Body of pancreas (tissue), 4 donors: ENCODE results near the gene GIT1. TPM values are rescaled to one million over a fixed set of nuclear protein-coding genes. Genes with fewer than 3 reads are reported as not detected.

Experiments used
- ATAC-seq: fragments of 150-250 bp; one replicate; pipeline ENCODE4 v1.9.1; 2016
- DNase-seq, 4 donors: peaks; one replicate each; pipeline ENCODE4 v3.0.0-alpha.2; 2019
- H3K27ac ChIP-seq, 4 donors: fragments of 200-600 bp; sonication (generic); 1 replicate in 3 of 4; 2 replicates in 1 of 4; pipeline versions ENCODE4 v1.5.1 to v1.6.1; 2016 to 2019; ENCODE audit warnings: mild to moderate bottlenecking in 1 of 4, mixed read lengths in 1 of 4, moderate library complexity in 1 of 4
- H3K27me3 ChIP-seq, 2 donors: fragments of 200-600 bp; sonication (generic); one replicate each; pipeline ENCODE4 v1.6.0; 2016; ENCODE audit warnings: mild to moderate bottlenecking in 1 of 2
- H3K36me3 ChIP-seq, 2 donors: fragments of 200-600 bp; sonication (generic); replicated peaks in 1 of 2; 2 replicates each; pipeline ENCODE4 v1.5.1; 2016; ENCODE audit warnings: low read depth in 2 of 2; ENCODE audit not compliant: insufficient read depth in 1 of 2
- H3K4me1 ChIP-seq: fragments of 200-600 bp; sonication (generic); one replicate; pipeline ENCODE4 v1.6.0; 2016
- H3K4me3 ChIP-seq, 2 donors: fragments of 200-600 bp; sonication (generic); 1 replicate in 1 of 2; 2 replicates in 1 of 2; pipeline ENCODE4 v1.5.1; 2016 to 2019
- H3K9me3 ChIP-seq, 3 donors: fragments of 200-600 bp; sonication (generic); 1 replicate in 2 of 3; 2 replicates in 1 of 3; pipeline ENCODE4 v1.5.1; 2016
- CTCF ChIP-seq, 7 experiments: fragments of 450-650 bp in 4 of 7; fragments of 200-600 bp in 3 of 7; sonication (generic) in 3 of 7; IDR thresholded peaks; one replicate each; pipeline ENCODE4 v1.5.1; 2016 to 2019; ENCODE audit warnings: antibody characterized with exemption in 7 of 7
- POLR2A ChIP-seq, 3 donors: fragments of 450-650 bp; IDR thresholded peaks; one replicate each; pipeline ENCODE4 v1.6.1; 2016; ENCODE audit warnings: antibody characterized with exemption in 3 of 3, mild to moderate bottlenecking in 2 of 3
- WGBS, 2 donors: methylation state at CpG; one replicate each; pipeline ENCODE4 v1.1.5; 2017; 5-methylcytosine and 5-hydroxymethylcytosine counted together
- intact Hi-C: fragments of 100-400 bp; cut with DNase I; formaldehyde crosslinking; loops from one replicate; pipeline ENCODE4 v1.15.1; 2023
- total RNA-seq, 2 donors: library from RNA; depleted of rRNA; stranded (reverse); fragments of >200 nt; gene quantifications; one replicate each; pipeline ENCODE4 v1.1.0, GENCODE V29; 2016

GIT1 gene
- total RNA-seq, 2 donors from 2014 or later, result 26.7 to 34.3 TPM

DNA sequence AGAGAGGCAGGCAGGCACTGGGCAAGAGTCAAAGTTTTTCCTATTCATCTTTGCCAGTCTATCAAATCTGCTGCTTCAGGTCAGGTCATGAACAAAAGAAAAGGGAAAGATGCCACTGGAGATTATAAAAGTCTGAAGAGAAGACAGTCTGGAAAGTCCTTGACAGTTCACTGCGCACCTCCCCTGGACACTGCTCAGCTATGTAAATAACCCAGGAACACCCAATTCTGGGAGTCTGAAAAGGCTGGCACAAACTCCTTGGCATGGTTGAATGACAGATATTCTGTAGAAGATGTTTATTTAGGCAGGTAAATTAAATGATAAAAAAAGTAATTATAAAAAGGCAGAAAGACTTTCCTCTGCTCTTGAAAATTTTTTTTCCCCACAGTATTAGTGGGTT is 38.5 kb upstream of the GIT1 start:
- Histone ChIP-seq H3K4me3 (no peak overlapping the region), H3K4me1 (peaks cover 2% of the 10 kb centered on the region), H3K9me3 (no peaks in the 10 kb centered on the region), H3K27ac (no peak overlapping the region), H3K36me3 (peaks cover 0 to 12% of the 10 kb centered on the region in 2 donors), H3K27me3 (peaks cover 0 to 3% of the 10 kb centered on the region in 2 donors)
- TF ChIP-seq CTCF (IDR thresholded peaks at IDR 0.05), result no peak
- no peak for TF ChIP-seq POLR2A (IDR thresholded peaks at IDR 0.05)
- no peak for ATAC-seq
- intact Hi-C loops, result no loop called here
- WGBS, 2 donors, result 54 to 58% methylated on average over 1 of the region's 1 CpG
- no peak for DNase-seq

DNA sequence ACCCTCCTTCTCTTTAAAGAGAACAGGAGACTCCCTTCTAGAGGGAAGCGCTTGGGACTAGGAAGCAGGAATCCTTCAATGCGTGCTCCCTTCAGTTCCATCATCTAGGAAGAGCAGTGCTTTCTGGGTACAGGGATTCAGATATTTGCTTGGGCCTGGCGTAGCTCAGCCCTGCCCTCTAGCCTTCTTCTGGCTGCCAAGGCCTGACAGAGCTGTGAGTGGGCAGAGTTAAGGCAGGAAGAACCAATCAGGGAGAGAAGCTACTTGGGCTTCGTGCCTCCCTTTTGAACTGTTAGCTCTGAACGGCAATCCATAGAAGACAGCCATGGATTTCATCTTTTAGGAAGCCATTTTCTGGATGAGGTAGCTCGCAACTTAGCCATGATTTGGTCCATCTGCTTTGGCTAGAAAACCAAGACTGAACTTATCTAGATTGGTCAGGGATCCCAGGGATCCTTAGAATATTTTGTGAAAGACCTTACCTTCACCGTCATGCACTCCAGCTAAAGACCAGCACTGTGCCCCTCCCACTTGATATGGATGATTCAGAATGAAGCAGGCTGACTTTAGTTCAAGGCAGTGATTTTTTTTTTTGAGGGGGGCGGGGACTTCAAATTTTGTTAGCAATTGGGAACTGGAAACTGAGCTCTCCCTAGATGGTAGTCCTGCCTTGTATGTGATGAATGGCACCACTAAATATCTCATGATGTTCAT is 35.7 kb upstream of the GIT1 start:
- intact Hi-C loops, result no loop called here
- H3K9me3 ChIP-seq, result no peaks in the 10 kb centered on the region
- peaks cover 12% of the 10 kb centered on the region for H3K4me1 ChIP-seq
- 92 to 93% methylated on average over 8 of the region's 8 CpGs for WGBS, 2 donors
- peaks cover 0 to 11% of the 10 kb centered on the region in 2 donors for H3K27me3 ChIP-seq
- no peak overlapping the region for H3K4me3 ChIP-seq
- TF ChIP-seq POLR2A (IDR thresholded peaks at IDR 0.05) (no peak), CTCF (IDR thresholded peaks at IDR 0.05) (no peak)
- H3K36me3 ChIP-seq, result no peaks in the 10 kb centered on the region
- DNase-seq, result no peak
- no peak overlapping the region for H3K27ac ChIP-seq
- no peak for ATAC-seq

DNA sequence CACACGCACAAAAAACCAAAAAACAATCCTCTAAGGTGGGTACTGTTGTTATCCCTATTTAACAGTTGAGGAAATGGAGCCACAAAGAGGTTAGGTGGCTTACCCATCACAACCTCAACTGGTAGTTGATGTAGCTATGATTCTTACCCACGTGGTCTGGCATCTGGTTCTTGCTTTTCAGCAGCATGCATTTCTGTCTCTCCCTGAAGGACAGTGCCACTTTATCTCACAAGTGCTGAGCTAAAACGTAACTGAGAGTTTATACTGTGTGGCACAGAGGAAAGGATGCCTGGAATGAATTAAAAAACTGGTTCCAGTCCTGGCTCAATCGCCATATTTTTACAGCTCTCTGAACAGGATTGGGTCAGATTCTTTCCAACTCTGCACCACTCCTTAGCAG is 35.1 kb upstream of the GIT1 start:
- Histone ChIP-seq H3K4me3 (no peak overlapping the region), H3K27ac (no peak overlapping the region), H3K36me3 (no peaks in the 10 kb centered on the region), H3K4me1 (peaks cover 12% of the 10 kb centered on the region), H3K27me3 (peaks cover 0 to 11% of the 10 kb centered on the region in 2 donors), H3K9me3 (no peaks in the 10 kb centered on the region)
- intact Hi-C loops, result no loop called here
- TF ChIP-seq CTCF (IDR thresholded peaks at IDR 0.05) (no peak), POLR2A (IDR thresholded peaks at IDR 0.05) (no peak)
- ATAC-seq, result no peak
- DNase-seq, result no peak
- 75 to 76% methylated on average over 4 of the region's 4 CpGs for WGBS, 2 donors

GRCh38 chr17:29623283-29623647 is 33.8 kb upstream of the GIT1 start:
- TF ChIP-seq CTCF (IDR thresholded peaks at IDR 0.05), result no peak
- TF ChIP-seq POLR2A (IDR thresholded peaks at IDR 0.05), result no peak
- intact Hi-C loops, result no loop called here
- DNase-seq, result no peak
- Histone ChIP-seq H3K36me3 (no peaks in the 10 kb centered on the region), H3K27me3 (peaks cover 0 to 11% of the 10 kb centered on the region in 2 donors), H3K4me3 (no peak overlapping the region), H3K27ac (no peak overlapping the region), H3K9me3 (no peaks in the 10 kb centered on the region), H3K4me1 (peaks cover 14% of the 10 kb centered on the region)
- ATAC-seq, result no peak
- 53 to 63% methylated on average over 4 of the region's 4 CpGs for WGBS, 2 donors
